GM18907 (cell line): ENCODE data around the gene TSSK3.

Experiments
- ATAC-seq: cut with Tn5 transposase; IDR thresholded peaks from one replicate; pipeline ENCODE4 v1.9.1; 2021; ENCODE audit warnings: mild to moderate bottlenecking, moderate library complexity; ENCODE audit not compliant: unreplicated experiment

TSSK3 gene

GRCh38 chr1:32361308-32361673 lies 1.0 kb upstream of the TSSK3 start:
- ATAC-seq = no peak

- no peak for ATAC-seq
These were observed 465 bp upstream of the TSSK3 start for GRCh38 chr1:32361674-32362473.

DNA sequence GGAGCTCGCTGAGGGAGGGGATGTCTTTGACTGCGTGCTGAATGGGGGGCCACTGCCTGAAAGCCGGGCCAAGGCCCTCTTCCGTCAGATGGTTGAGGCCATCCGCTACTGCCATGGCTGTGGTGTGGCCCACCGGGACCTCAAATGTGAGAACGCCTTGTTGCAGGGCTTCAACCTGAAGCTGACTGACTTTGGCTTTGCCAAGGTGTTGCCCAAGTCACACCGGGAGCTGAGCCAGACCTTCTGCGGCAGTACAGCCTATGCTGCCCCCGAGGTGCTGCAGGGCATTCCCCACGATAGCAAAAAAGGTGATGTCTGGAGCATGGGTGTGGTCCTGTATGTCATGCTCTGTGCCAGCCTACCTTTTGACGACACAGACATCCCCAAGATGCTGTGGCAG lies 1.4 kb downstream of the TSSK3 start:
- no peak for ATAC-seq

DNA sequence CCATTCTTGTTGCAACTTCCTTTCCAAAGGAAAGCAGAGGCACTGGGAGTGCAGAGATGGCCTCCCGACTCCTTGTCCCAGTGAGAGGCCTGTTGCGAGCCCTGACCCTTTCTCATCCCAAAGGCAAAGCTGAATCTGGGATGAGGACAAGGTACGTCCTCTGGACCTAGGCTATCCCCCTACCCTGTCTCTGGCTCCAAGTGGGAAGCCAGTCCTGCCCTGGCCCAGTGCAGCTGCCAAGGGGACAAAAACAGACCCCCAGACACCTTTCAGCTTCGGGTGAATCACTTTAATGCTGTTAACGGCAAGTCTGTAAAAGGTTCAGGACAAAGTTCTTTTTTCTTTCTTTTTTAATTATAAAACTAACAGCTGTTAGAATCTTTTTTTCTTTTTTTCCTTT lies 2.5 kb downstream of the TSSK3 start:
- no peak for ATAC-seq

DNA sequence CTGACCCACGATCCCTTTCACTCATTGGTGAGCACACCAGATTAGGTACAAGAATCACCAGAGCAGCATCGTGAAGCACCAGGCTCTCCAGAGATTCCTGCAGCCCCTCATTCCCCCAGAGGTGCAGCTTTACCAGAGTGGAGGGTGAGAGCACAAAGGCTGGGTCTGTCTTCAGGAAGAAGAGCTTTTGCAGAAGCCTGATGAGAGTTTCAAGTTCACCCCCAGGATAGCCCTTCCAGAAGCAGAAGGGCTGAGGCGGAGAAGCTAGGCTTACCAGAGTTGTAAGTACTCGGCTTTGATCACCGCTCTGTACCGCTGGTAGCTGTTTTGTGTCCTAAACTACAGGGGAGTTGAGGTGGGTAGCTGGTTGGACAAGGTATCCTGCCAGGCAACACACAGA lies 3.1 kb downstream of the TSSK3 start:
- ATAC-seq = no peak

- no peak for ATAC-seq
These were observed 5.7 kb downstream of the TSSK3 start for GRCh38 chr1:32367912-32368635.

- ATAC-seq = no peak
These were observed 9.9 kb downstream of the TSSK3 start for GRCh38 chr1:32372149-32372756.

DNA sequence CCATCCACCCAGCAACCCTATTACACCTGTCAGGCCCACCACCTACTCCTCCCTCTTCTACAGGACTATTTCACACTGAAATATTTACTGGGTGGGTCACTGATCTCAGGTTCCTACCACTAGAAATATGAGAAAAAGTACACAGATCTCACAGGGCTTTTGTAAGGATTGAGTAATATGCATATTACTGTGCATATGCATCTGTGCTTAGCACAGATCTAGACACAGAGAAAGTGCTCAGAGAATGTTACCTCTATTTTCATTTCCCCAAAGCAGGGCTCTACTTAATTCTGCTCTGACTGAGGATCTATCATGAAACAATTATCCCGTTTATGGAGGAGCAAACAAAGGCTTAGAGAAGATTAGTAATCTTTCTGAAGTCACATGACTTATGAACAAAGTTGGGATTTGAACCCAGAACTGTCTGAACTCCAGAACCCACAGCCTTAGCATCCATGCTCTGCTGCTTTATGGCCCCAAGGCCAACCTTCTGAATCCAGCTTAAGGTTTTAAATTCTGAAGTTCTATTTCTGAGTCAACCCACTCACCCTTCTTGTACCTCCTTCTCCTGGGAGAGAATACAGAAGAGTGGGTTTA lies 11.8 kb downstream of the TSSK3 start:
- no peak for ATAC-seq

DNA sequence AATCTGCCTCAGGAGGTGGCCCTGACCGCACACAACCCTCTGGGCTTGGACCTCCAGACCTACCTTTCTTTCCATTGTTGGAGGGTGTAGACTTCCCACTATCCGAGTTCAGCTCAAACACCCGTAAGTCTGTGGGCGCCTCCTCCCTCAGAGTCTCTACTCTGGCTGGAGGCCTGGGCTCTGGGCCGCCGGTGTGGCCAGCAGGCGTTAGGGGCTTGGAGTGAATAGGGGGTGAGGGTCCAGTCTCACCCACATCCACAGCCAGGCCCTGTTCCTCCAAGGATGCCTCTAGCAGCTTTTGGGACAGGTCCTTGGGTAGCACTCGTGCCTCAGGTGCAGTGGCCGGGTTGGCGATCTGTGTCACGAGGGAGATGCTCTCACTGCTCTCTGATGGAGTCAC lies 13.9 kb downstream of the TSSK3 start:
- no peak for ATAC-seq

DNA sequence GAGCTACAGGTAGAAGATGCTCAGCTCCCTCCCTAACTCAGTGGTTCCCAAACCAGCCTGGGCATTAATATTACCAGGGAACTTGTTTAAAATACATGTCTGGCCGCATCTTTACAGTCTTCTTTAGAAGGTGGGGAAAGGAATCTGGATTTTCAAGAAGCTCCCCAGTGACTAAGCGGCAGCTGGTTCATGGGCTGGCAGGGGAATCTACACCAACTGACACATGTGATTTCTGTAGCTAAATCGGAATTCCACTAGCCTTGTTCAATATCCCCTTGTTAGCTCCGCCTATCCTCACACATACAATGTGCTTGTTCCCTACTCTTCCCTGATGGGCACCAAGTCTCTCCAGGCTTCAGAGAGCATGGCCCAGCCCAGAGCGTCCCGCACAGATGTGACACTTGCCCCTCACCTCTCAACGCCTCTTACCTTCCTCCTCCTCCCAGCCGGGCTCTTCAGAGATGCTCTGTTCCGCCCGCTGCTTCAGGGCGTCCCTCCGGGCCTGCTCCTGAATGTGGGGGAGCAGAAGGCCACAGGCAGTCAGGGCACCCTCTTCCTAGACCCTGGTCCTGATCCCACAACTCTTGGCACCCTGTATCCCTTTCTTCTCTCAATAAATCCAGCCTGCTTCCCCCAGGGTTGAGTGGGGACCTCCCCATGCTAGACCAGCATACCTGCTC lies 15.3 kb downstream of the TSSK3 start:
- ATAC-seq = no peak

DNA sequence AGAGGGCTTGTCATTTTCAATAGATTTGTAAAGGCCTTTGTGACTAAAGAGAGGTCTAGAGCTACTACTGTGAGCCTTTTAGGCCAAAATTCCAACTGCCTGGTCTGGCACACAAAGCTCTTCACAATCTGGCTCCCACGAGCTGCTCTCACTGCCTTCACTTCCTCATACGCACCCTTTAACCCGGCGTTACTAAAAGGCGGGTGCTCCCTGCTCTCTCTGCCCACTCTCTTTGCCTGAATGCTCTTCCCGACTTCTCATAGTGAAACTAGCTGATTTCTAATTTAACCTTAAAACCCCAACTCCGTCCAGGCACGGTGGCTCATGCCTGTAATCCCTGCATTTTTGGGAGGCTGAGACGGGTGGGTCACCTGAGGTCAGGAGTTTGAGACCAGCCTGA lies 17.7 kb downstream of the TSSK3 start:
- no peak for ATAC-seq

GRCh38 chr1:32386676-32387392 lies 24.5 kb downstream of the TSSK3 start:
- ATAC-seq = no peak

GRCh38 chr1:32388641-32389040 lies 26.3 kb downstream of the TSSK3 start:
- ATAC-seq = no peak

GRCh38 chr1:32390904-32391870 lies 28.8 kb downstream of the TSSK3 start:
- ATAC-seq = no peak

DNA sequence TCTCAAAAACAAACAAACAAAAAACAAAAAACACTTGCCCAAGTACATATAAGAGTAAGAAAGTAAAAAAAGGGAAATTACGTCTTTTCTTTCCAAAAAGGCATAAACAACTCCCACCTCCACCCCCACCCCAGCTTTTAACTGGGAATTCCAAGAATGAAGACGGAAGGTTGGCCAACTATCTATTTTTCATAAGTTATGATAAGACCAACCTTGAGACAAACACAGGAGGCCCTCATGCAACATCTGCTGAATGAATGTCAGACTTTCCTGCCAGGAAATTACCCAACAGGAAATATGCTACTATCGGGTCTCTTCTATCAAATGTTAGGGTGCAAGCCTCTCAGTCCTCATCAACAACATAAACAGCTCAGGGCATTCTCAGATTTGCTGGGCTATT lies 30.0 kb downstream of the TSSK3 start:
- no peak for ATAC-seq

DNA sequence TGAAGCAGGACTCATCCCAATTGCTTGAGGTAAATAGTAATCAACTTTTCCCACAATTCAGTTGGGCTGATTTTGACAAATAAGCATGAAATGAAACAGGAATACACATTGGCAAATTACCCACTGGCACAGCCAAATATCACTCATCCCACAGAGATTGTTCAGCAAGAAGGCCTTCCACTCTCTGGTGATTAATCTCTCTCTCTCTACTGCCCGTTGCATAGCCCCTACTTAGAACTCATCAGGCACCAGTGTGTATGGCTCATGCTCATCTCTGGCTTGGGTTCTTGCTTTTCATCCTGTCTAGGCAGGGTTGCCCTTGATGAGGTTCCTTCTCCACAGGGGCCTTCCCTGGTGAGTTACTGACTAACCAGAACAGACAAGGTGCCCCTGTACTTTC lies 30.8 kb downstream of the TSSK3 start:
- ATAC-seq = no peak

- ATAC-seq = peak; percentile 29
These were observed 31.4 kb downstream of the TSSK3 start for GRCh38 chr1:32393832-32394140.

DNA sequence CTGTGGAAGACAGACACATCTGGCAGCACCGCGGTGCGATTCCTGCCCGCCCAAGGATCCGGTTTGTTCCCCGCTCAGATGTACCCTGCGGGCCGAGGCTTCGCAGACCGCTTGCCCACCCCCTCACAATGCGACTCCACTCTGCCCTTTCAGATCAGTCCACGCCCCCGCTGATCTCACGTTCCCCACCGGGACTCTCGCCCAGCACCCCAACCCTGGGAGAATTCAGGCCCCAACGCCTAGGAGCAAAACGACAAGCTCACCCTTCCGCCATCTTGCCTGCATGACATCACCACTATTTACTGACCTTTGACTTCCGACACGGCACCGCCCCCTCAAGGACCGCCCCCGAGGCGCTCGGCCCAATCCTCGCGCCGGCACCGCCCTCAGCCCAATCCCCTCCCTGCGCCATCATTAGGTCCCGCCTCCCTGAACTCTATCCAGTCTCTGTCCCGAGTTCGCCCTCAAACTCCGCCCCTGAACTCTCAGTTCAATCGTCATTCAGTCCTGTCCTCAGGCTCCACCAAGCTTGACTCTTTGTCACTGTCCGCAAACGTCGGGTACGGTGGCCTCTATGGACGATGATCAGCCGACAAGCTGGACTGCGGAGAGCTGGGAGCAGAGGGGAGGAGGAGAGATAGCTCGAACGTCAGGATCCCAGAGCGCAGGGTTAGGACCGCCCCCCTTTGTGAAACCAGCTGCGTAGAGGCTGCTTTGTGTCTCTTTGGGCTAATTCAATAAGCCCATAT lies 32.0 kb downstream of the TSSK3 start, which contains the start of gene BSDC1:
Gene BSDC1 (minus strand): TSS at position 301 of the 749 bp plus-strand sequence. CDS start 27 bp downstream, at position 274.
- peak; percentile 97 for ATAC-seq
